Measurements from ENCODE around the gene TMC1.

DNA sequence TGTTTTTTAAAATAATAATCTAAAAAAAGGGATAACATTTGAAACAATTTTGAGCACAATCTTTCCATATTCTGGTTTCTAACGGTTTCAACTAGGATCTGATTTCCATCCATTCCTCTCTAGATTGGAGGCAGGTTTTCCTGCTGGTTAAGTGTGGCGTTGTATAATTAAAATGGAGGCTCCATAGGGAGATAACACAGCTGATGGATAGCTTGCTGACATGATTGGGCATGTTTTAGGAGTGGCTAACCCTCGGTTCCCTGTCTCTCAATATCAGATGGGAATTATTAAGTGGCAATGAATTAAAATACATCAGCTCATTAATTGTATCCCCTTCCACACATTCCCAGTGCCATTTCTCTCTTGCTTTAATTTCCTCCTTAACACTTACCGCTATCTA, 222.4 kb downstream of the TMC1 start:
- TF ChIP-seq SUZ12 (IDR thresholded peaks at IDR 0.05; ENCODE audit: extremely low read depth, insufficient read depth, insufficient read length), result no peak
- no peak for TF ChIP-seq ZNF274 (IDR thresholded peaks at IDR 0.05; ENCODE audit: low read depth, low read length)
